ENCODE data around the gene CUL2.

GRCh38 chr10:34999532-34999931 is 90.6 kb downstream of the CUL2 start:
- TF ChIP-seq POLR2A (IDR thresholded peaks at IDR 0.05) (no peak), CTCF (IDR thresholded peaks at IDR 0.05) (no peak)

All from right lobe of liver (tissue), 4 donors.